ENCODE measurements around the gene POLR1H.
"Not testable (repeated sequence)": the region's sequence is repeated elsewhere in the genome, so short reads cannot be mapped to it uniquely, and the experiment has no call there.

Gene POLR1H

DNA sequence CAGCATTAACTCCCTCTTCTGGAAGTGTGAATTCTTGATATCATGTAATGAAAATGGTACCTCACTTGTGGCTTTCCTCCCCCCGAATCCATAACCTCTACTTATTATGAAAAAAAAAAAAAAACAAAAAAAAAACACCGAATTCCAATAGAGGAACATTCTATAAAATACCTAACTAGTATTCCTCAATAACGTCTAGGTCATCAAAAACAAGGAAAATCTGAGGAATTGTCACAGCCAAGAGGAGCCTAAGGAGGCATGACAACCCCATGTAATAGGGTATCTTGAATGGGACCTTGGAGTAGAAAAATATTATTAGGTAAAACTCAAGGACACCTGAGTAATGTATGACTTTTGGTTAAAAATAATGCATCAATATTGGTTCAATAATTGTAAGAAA, 38.9 kb upstream of the POLR1H start:
- no peak overlapping the region for H2BK5ac ChIP-seq (ENCODE audit: low read length)
- no peak for DNase-seq (ENCODE audit: low spot score)
- no peak overlapping the region for H3K27ac ChIP-seq (replicated peaks; ENCODE audit: low read length)
- H3K4ac ChIP-seq (ENCODE audit: low read length) = no peak overlapping the region
- H3K4me1 ChIP-seq (ENCODE audit: control insufficient read depth in 2 of 2, insufficient read depth in 1 of 2, low read depth in 1 of 2, low read length in 2 of 2) = no peaks in the 10 kb centered on the region
- H3K18ac ChIP-seq (ENCODE audit: low read length) = no peak overlapping the region
- H2AK5ac ChIP-seq (ENCODE audit: low read depth, low read length) = no peak overlapping the region
- no peak overlapping the region for H2BK15ac ChIP-seq (ENCODE audit: low read length)
- WGBS, 2 donors (ENCODE audit: extremely low coverage in 2 of 2, insufficient read length in 2 of 2, insufficient replicate concordance in 1 of 2) = no CpG with 5 or more reads among the region's 3 CpGs
- H3K36me3 ChIP-seq (replicated peaks in 1 of 2; ENCODE audit: control insufficient read depth in 2 of 2, insufficient read depth in 2 of 2, low read length in 2 of 2) = no peaks in the 10 kb centered on the region
- H4K91ac ChIP-seq (ENCODE audit: low read depth, low read length, poor library complexity) = no peak overlapping the region
- no peak overlapping the region for H3K14ac ChIP-seq (ENCODE audit: low read length)
- no peak overlapping the region for H2BK120ac ChIP-seq (ENCODE audit: low read depth, low read length)
- H2AFZ ChIP-seq (ENCODE audit: low read length) = no peak overlapping the region
- no peaks in the 10 kb centered on the region for H3K79me1 ChIP-seq (ENCODE audit: low read depth, low read length)
- no peak overlapping the region for H3K4me2 ChIP-seq (ENCODE audit: insufficient read depth, low read length, poor library complexity, severe bottlenecking)
- no peaks in the 10 kb centered on the region for H3K9me3 ChIP-seq (replicated peaks in 1 of 2; ENCODE audit: control insufficient read depth in 2 of 2, insufficient read depth in 1 of 2, low read depth in 1 of 2, low read length in 2 of 2)
- no peak overlapping the region for H3K23ac ChIP-seq (ENCODE audit: low read depth, low read length, poor library complexity)
- H4K8ac ChIP-seq (ENCODE audit: low read depth, low read length) = no peak overlapping the region
- no peak overlapping the region for H3K9ac ChIP-seq (ENCODE audit: low read depth, low read length, poor library complexity)
- no peaks in the 10 kb centered on the region for H3K27me3 ChIP-seq (ENCODE audit: control insufficient read depth in 3 of 3, insufficient read depth in 3 of 3, low read depth in 1 of 3, low read length in 3 of 3)
- no peak overlapping the region for H3K4me3 ChIP-seq (ENCODE audit: low read length in 2 of 2)
- no peak overlapping the region for H2BK12ac ChIP-seq (ENCODE audit: low read length)

DNA sequence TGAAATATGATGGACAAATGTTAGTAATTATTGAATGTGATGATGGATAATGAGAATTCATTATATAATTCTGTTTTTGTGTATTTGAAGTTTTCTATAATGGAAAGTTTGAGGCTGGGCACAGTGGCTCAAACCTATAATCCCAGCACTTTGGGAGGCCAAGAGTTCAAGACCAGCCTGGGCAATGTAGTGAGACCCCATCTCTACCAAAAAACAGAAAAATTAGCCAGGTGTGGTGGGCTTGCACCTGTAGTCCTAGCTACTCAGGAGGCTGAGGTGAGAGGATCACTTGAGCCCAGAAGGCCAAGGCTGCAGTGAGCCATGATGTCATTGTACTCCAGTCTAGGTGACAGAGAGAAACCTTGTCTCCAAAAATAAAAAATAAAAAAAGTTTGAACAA, 38.4 kb upstream of the POLR1H start:
- H3K79me1 ChIP-seq (ENCODE audit: low read depth, low read length); H3K27me3 ChIP-seq (ENCODE audit: control insufficient read depth in 3 of 3, insufficient read depth in 3 of 3, low read depth in 1 of 3, low read length in 3 of 3); H4K91ac ChIP-seq (ENCODE audit: low read depth, low read length, poor library complexity); H2BK15ac ChIP-seq (ENCODE audit: low read length); H2BK120ac ChIP-seq (ENCODE audit: low read depth, low read length); H3K4me1 ChIP-seq (ENCODE audit: control insufficient read depth in 2 of 2, insufficient read depth in 1 of 2, low read depth in 1 of 2, low read length in 2 of 2); H3K36me3 ChIP-seq (replicated peaks in 1 of 2; ENCODE audit: control insufficient read depth in 2 of 2, insufficient read depth in 2 of 2, low read length in 2 of 2); H2BK12ac ChIP-seq (ENCODE audit: low read length); H2AK5ac ChIP-seq (ENCODE audit: low read depth, low read length); H3K4me3 ChIP-seq (ENCODE audit: low read length in 2 of 2); H3K4ac ChIP-seq (ENCODE audit: low read length); H3K14ac ChIP-seq (ENCODE audit: low read length); H3K9ac ChIP-seq (ENCODE audit: low read depth, low read length, poor library complexity); H3K18ac ChIP-seq (ENCODE audit: low read length); H3K23ac ChIP-seq (ENCODE audit: low read depth, low read length, poor library complexity); H3K9me3 ChIP-seq (replicated peaks in 1 of 2; ENCODE audit: control insufficient read depth in 2 of 2, insufficient read depth in 1 of 2, low read depth in 1 of 2, low read length in 2 of 2); H4K8ac ChIP-seq (ENCODE audit: low read depth, low read length); H2BK5ac ChIP-seq (ENCODE audit: low read length); H3K4me2 ChIP-seq (ENCODE audit: insufficient read depth, low read length, poor library complexity, severe bottlenecking); DNase-seq (ENCODE audit: low spot score); H3K27ac ChIP-seq (replicated peaks; ENCODE audit: low read length); H2AFZ ChIP-seq (ENCODE audit: low read length): not testable (repeated sequence)

DNA sequence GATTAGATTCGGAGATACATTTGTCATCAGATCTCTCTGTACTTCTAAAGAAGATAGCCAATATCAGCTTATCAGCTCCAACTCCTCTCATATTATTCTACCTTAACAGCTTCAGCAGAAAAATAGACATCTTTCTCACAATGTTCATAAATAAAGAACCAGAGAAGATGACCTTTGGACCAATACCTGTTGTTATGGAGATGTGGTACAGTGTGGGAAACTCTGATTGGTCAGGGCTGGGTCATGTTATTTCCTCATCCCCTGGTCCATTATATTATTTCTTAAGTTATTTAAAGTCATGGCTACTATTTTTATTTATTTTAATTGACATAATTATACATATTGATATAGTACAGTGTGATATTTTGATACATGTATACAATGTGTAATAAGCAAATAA, 35.9 kb upstream of the POLR1H start:
- Histone ChIP-seq H2AK5ac (ENCODE audit: low read depth, low read length) (no peak overlapping the region), H2BK120ac (ENCODE audit: low read depth, low read length) (no peak overlapping the region), H3K23ac (ENCODE audit: low read depth, low read length, poor library complexity) (no peak overlapping the region), H3K4ac (ENCODE audit: low read length) (no peak overlapping the region), H4K91ac (ENCODE audit: low read depth, low read length, poor library complexity) (no peak overlapping the region), H2BK12ac (ENCODE audit: low read length) (no peak overlapping the region), H4K8ac (ENCODE audit: low read depth, low read length) (no peak overlapping the region), H2AFZ (ENCODE audit: low read length) (no peak overlapping the region), H3K27ac (replicated peaks; ENCODE audit: low read length) (no peak overlapping the region), H3K27me3 (ENCODE audit: control insufficient read depth in 3 of 3, insufficient read depth in 3 of 3, low read depth in 1 of 3, low read length in 3 of 3) (no peaks in the 10 kb centered on the region), H3K4me2 (ENCODE audit: insufficient read depth, low read length, poor library complexity, severe bottlenecking) (no peak overlapping the region), H2BK5ac (ENCODE audit: low read length) (no peak overlapping the region), H3K4me3 (ENCODE audit: low read length in 2 of 2) (no peak overlapping the region), H3K4me1 (ENCODE audit: control insufficient read depth in 2 of 2, insufficient read depth in 1 of 2, low read depth in 1 of 2, low read length in 2 of 2) (no peaks in the 10 kb centered on the region), H3K14ac (ENCODE audit: low read length) (no peak overlapping the region), H3K9ac (ENCODE audit: low read depth, low read length, poor library complexity) (no peak overlapping the region), H3K79me1 (ENCODE audit: low read depth, low read length) (no peaks in the 10 kb centered on the region), H3K36me3 (replicated peaks in 1 of 2; ENCODE audit: control insufficient read depth in 2 of 2, insufficient read depth in 2 of 2, low read length in 2 of 2) (no peaks in the 10 kb centered on the region), H3K18ac (ENCODE audit: low read length) (no peak overlapping the region), H3K9me3 (replicated peaks in 1 of 2; ENCODE audit: control insufficient read depth in 2 of 2, insufficient read depth in 1 of 2, low read depth in 1 of 2, low read length in 2 of 2) (no peaks in the 10 kb centered on the region), H2BK15ac (ENCODE audit: low read length) (no peak overlapping the region)
- DNase-seq (ENCODE audit: low spot score) = no peak
- WGBS, 2 donors (ENCODE audit: extremely low coverage in 2 of 2, insufficient read length in 2 of 2, insufficient replicate concordance in 1 of 2) = no CpG with 5 or more reads among the region's 1 CpG

DNA sequence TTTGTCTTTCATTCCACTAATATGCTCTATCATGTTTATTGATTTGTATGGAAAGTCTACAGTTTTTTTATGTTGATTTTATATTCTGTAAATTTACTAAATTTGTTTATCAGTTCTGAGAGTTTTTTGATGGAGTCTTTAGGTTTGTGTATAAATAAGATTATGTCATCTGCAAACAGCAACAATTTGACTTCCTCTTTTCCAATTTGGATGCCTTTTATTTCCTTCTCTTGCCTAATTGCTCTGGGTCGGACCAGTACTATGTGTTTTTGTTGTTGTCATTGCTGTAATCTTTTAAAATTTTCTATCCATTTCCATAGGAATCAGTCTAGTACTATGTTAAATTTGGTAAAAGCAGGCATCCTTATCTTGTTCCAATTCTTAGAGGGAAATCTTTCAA, 31.5 kb upstream of the POLR1H start:
- H2BK5ac ChIP-seq (ENCODE audit: low read length) = no peak overlapping the region
- no peaks in the 10 kb centered on the region for H3K9me3 ChIP-seq (replicated peaks in 1 of 2; ENCODE audit: control insufficient read depth in 2 of 2, insufficient read depth in 1 of 2, low read depth in 1 of 2, low read length in 2 of 2)
- no peak overlapping the region for H3K18ac ChIP-seq (ENCODE audit: low read length)
- no peak for DNase-seq (ENCODE audit: low spot score)
- no peak overlapping the region for H2BK12ac ChIP-seq (ENCODE audit: low read length)
- no peak overlapping the region for H3K23ac ChIP-seq (ENCODE audit: low read depth, low read length, poor library complexity)
- H3K79me1 ChIP-seq (ENCODE audit: low read depth, low read length) = no peaks in the 10 kb centered on the region
- WGBS, 2 donors (ENCODE audit: extremely low coverage in 2 of 2, insufficient read length in 2 of 2, insufficient replicate concordance in 1 of 2) = no CpG with 5 or more reads among the region's 1 CpG
- H3K36me3 ChIP-seq (replicated peaks in 1 of 2; ENCODE audit: control insufficient read depth in 2 of 2, insufficient read depth in 2 of 2, low read length in 2 of 2) = peaks cover 0 to 4% of the 10 kb centered on the region in 2 donors
- H3K4me3 ChIP-seq (ENCODE audit: low read length in 2 of 2) = no peak overlapping the region
- H3K14ac ChIP-seq (ENCODE audit: low read length) = no peak overlapping the region
- no peaks in the 10 kb centered on the region for H3K4me1 ChIP-seq (ENCODE audit: control insufficient read depth in 2 of 2, insufficient read depth in 1 of 2, low read depth in 1 of 2, low read length in 2 of 2)
- no peak overlapping the region for H3K4me2 ChIP-seq (ENCODE audit: insufficient read depth, low read length, poor library complexity, severe bottlenecking)
- H4K8ac ChIP-seq (ENCODE audit: low read depth, low read length) = no peak overlapping the region
- no peak overlapping the region for H2BK15ac ChIP-seq (ENCODE audit: low read length)
- no peak overlapping the region for H3K27ac ChIP-seq (replicated peaks; ENCODE audit: low read length)
- H4K91ac ChIP-seq (ENCODE audit: low read depth, low read length, poor library complexity) = no peak overlapping the region
- H3K27me3 ChIP-seq (ENCODE audit: control insufficient read depth in 3 of 3, insufficient read depth in 3 of 3, low read depth in 1 of 3, low read length in 3 of 3) = no peaks in the 10 kb centered on the region
- H2AFZ ChIP-seq (ENCODE audit: low read length) = no peak overlapping the region
- no peak overlapping the region for H3K4ac ChIP-seq (ENCODE audit: low read length)
- no peak overlapping the region for H3K9ac ChIP-seq (ENCODE audit: low read depth, low read length, poor library complexity)
- H2AK5ac ChIP-seq (ENCODE audit: low read depth, low read length) = no peak overlapping the region
- H2BK120ac ChIP-seq (ENCODE audit: low read depth, low read length) = no peak overlapping the region

Data from neuronal stem cell (in vitro differentiated cells).